ENCODE results near the gene CLCNKB.

Gene CLCNKB

DNA sequence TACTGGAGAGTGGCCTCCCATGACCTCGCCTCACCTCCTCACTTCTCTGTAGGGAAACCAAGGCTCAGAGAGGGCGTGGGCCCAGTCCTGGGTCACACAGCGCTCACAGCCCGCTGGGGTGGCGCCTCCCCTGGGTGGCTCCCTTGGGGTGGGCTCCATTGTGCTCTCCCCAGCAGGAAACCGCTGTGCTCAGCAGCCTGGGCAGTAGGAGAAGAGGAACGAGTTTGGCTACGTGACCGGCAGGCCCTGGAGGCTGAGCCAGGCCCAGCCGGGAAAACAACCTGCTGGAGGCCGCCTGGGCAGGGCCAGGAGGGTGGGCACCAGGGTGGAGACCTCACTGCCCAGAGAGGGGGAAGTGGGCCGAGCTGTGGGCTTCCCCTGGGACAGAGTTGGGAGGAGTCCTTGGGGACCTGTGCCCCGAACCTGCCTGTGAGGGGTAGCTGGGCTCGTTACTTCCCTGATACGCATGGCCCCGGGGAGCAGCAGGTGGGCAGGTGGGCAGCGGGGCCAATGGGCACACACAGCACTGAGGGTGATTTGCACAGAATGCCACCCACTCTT is 44.8 kb downstream of the CLCNKB start:
- H3K9me3 ChIP-seq (ENCODE audit: control insufficient read depth, insufficient read depth, low read length): no peaks in the 10 kb centered on the region
- H3K27ac ChIP-seq (ENCODE audit: low read depth, low read length): no peak overlapping the region
- H4K20me1 ChIP-seq (ENCODE audit: control insufficient read depth, insufficient read depth, low read depth, low read length): no peaks in the 10 kb centered on the region
- no peaks in the 10 kb centered on the region for H3K9me2 ChIP-seq (replicated peaks; ENCODE audit: control insufficient read depth, low read length)
- H3F3A ChIP-seq (ENCODE audit: control insufficient read depth, insufficient read depth): no peaks in the 10 kb centered on the region
- no peak overlapping the region for H3K4me2 ChIP-seq (ENCODE audit: low read length)
- TF ChIP-seq EZH2phosphoT487 (IDR thresholded peaks at IDR 0.05; ENCODE audit: borderline replicate concordance, low read length): no peak
- no peak for TF ChIP-seq CTCF (IDR thresholded peaks at IDR 0.05; ENCODE audit: low read depth, low read length, poor library complexity, severe bottlenecking)
- H3K4me1 ChIP-seq (ENCODE audit: control insufficient read depth, low read length): no peaks in the 10 kb centered on the region
- no peaks in the 10 kb centered on the region for H3K36me3 ChIP-seq (ENCODE audit: control insufficient read depth, low read length)
- no peak overlapping the region for H3K4me3 ChIP-seq (ENCODE audit: low read length)
- H3K79me2 ChIP-seq (ENCODE audit: control insufficient read depth, low read length): no peaks in the 10 kb centered on the region
- H3K27me3 ChIP-seq (ENCODE audit: control insufficient read depth, low read length): peaks cover 9% of the 10 kb centered on the region; the same call in 1 of the 2 replicates

DNA sequence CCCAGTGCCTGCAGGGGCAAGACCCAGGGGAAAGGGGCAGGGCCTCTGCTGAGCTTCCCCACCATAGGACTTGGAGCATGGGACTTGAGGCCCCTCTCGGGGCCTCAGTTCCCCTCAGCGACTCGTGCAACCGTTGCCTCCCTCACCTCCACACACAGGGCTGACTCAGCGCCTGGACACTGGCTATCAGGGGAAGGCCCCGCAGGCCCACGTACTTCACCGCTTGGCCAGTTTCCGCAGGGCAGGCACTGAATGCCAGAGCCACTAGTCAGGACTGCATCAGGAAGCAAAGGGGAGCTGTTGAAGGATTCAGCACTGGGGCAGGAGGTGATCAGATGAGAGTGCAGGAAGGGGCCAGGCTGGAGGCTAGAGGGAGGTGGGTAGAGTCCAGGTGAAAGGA is 45.4 kb downstream of the CLCNKB start:
- H3K4me2 ChIP-seq (ENCODE audit: low read length): no peak overlapping the region
- no peak for TF ChIP-seq CTCF (IDR thresholded peaks at IDR 0.05; ENCODE audit: low read depth, low read length, poor library complexity, severe bottlenecking)
- TF ChIP-seq EZH2phosphoT487 (IDR thresholded peaks at IDR 0.05; ENCODE audit: borderline replicate concordance, low read length): no peak

DNA sequence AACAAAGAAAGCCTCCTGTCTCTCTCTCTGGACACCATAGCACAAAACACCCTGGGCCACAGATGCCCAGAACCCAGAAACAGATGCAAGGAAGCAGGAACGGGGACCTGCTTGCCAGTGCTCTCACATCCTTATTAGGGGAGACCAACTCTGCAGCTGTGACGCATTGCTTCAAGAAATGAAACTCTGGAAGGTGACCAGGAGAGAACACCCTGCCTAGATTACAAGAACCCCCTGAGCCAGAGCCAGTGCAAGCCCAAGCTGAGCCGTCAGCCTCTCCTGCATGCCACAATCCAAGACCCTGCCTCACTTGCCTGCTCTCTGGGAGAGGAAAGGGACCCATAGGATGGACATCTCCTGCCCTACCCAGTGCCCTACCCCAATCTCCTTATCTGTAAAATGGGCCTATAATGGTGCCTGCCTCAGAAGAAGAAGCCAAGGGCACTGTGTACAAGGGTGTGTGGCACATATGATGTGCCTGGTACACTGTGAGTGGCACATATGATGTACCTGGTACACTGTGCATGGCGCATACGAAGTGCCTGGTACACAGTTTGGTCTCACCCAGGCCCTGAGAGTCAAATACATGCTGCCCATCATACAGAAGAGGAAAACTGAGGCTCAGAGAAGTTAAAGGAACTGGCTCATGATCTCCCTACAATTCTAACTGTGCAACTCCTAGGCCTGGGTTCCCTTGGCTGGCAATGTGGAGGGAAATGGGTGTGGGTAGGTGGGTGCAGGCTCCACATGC is 46.7 kb downstream of the CLCNKB start:
- H3K36me3 ChIP-seq (ENCODE audit: control insufficient read depth, low read length): no peaks in the 10 kb centered on the region
- no peak overlapping the region for H3K27ac ChIP-seq (ENCODE audit: low read depth, low read length)
- H4K20me1 ChIP-seq (ENCODE audit: control insufficient read depth, insufficient read depth, low read depth, low read length): no peaks in the 10 kb centered on the region
- TF ChIP-seq CTCF (IDR thresholded peaks at IDR 0.05; ENCODE audit: low read depth, low read length, poor library complexity, severe bottlenecking) (no peak), EZH2phosphoT487 (IDR thresholded peaks at IDR 0.05; ENCODE audit: borderline replicate concordance, low read length) (no peak)
- H3K4me1 ChIP-seq (ENCODE audit: control insufficient read depth, low read length): no peaks in the 10 kb centered on the region
- H3K4me2 ChIP-seq (ENCODE audit: low read length): no peak overlapping the region
- H3K4me3 ChIP-seq (ENCODE audit: low read length): no peak overlapping the region
- no peaks in the 10 kb centered on the region for H3F3A ChIP-seq (ENCODE audit: control insufficient read depth, insufficient read depth)
- H3K9me3 ChIP-seq (ENCODE audit: control insufficient read depth, insufficient read depth, low read length): no peaks in the 10 kb centered on the region
- no peaks in the 10 kb centered on the region for H3K9me2 ChIP-seq (replicated peaks; ENCODE audit: control insufficient read depth, low read length)
- H3K27me3 ChIP-seq (ENCODE audit: control insufficient read depth, low read length): peaks cover 9% of the 10 kb centered on the region; the same call in 1 of the 2 replicates
- H3K79me2 ChIP-seq (ENCODE audit: control insufficient read depth, low read length): no peaks in the 10 kb centered on the region

More for the DNA sequence above, 45.4 kb downstream of the CLCNKB start:
- no peak overlapping the region for H3K4me3 ChIP-seq (ENCODE audit: low read length)
- peaks cover 9% of the 10 kb centered on the region; the same call in 1 of the 2 replicates for H3K27me3 ChIP-seq (ENCODE audit: control insufficient read depth, low read length)
- no peak overlapping the region for H3K27ac ChIP-seq (ENCODE audit: low read depth, low read length)
- no peaks in the 10 kb centered on the region for H4K20me1 ChIP-seq (ENCODE audit: control insufficient read depth, insufficient read depth, low read depth, low read length)
- H3K9me2 ChIP-seq (replicated peaks; ENCODE audit: control insufficient read depth, low read length): no peaks in the 10 kb centered on the region
- no peaks in the 10 kb centered on the region for H3K9me3 ChIP-seq (ENCODE audit: control insufficient read depth, insufficient read depth, low read length)
- no peaks in the 10 kb centered on the region for H3F3A ChIP-seq (ENCODE audit: control insufficient read depth, insufficient read depth)
- no peaks in the 10 kb centered on the region for H3K4me1 ChIP-seq (ENCODE audit: control insufficient read depth, low read length)
- no peaks in the 10 kb centered on the region for H3K36me3 ChIP-seq (ENCODE audit: control insufficient read depth, low read length)
- no peaks in the 10 kb centered on the region for H3K79me2 ChIP-seq (ENCODE audit: control insufficient read depth, low read length)

All from DOHH2 (cell line).